Measurements from ENCODE around the gene MATN3. TPM values are rescaled to one million over a fixed set of nuclear protein-coding genes. Genes with fewer than 3 reads are reported as not detected.

The MATN3 gene
- polyA plus RNA-seq, 1 donor = 3.7 TPM

Other genes with a start within 250 kb of the MATN3 start
- 37.3 TPM for gene TTC32, start 110.7 kb downstream of the MATN3 start, polyA plus RNA-seq (ENCODE audit: insufficient read length)
- 43.1 TPM for gene WDR35, start 22.6 kb downstream of the MATN3 start, polyA plus RNA-seq (ENCODE audit: insufficient read length)
- gene LAPTM4A, start 39.0 kb upstream of the MATN3 start, polyA plus RNA-seq (ENCODE audit: insufficient read length) = 421 TPM
- gene SDC1, start 212.5 kb upstream of the MATN3 start, polyA plus RNA-seq (ENCODE audit: insufficient read length) = 22.2 TPM